Neural cell (in vitro differentiated cells): ENCODE results near the gene MACIR. TPM values are rescaled to one million over a fixed set of nuclear protein-coding genes. Genes with fewer than 3 reads are reported as not detected.

Source experiments
- polyA plus RNA-seq: library from polyadenylated mRNA; depleted of rRNA; stranded (reverse); fragments of >200 nt; gene quantifications from 2 replicates; pipeline ENCODE4 v1.2.3, GENCODE V29; 2014

MACIR gene
- polyA plus RNA-seq, 1 donor from 2014 or later = 34.8 TPM

Other genes starting within 250 kb of the MACIR start
- gene GIN1, start 138.6 kb upstream of the MACIR start, polyA plus RNA-seq = 17.5 and 23.5 TPM in 2 replicates
- 133 and 153 TPM in 2 replicates for gene PPIP5K2, start 138.5 kb upstream of the MACIR start, polyA plus RNA-seq